ENCODE data around the gene SHISAL1.
A peak's percentile ranks its signal among the peaks of the same experiment; 100 is the strongest.

Gene SHISAL1

DNA sequence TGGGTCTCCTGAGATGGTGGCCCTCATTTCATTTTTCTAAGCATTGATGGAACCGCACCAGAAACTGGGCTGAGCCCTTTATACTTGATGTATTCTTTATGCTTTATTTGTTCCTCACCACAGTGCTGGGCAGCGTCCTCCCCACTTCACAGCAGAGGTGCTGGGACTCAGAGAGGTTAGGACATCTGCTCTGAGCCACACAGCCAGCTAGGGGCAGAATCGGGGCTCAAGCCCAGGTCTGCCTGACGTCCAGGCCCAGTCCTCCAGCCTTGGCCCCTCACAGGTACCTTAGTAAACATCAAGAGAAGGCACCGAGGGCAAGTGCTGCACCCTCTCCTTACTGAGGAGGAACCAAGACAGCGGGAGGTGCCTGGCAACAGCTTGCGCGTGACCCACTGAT, 20.2 kb upstream of the SHISAL1 start:
- Histone ChIP-seq H3K27me3 (ENCODE audit: control insufficient read depth, insufficient read depth, low read length) (no peaks in the 10 kb centered on the region), H3K79me2 (no peaks in the 10 kb centered on the region), H2AFZ (no peak overlapping the region)

GRCh38 chr22:44331881-44332714, 19.3 kb upstream of the SHISAL1 start:
- Histone ChIP-seq H3K4me2 (ENCODE audit: low read length) (peak overlapping the region; percentile 10), H3K27ac (no peak overlapping the region), H3K4me1 (no peaks in the 10 kb centered on the region), H3K79me2 (no peaks in the 10 kb centered on the region), H3K9ac (no peak overlapping the region), H3K9me3 (ENCODE audit: control insufficient read depth, low read length) (no peaks in the 10 kb centered on the region), H3K4me3 (ENCODE audit: low read depth, low read length) (no peak overlapping the region), H3K36me3 (ENCODE audit: control insufficient read depth, insufficient read depth, low read length) (no peaks in the 10 kb centered on the region), H2AFZ (no peak overlapping the region), H3K27me3 (ENCODE audit: control insufficient read depth, insufficient read depth, low read length) (no peaks in the 10 kb centered on the region)
- TF ChIP-seq, protein P1, sequence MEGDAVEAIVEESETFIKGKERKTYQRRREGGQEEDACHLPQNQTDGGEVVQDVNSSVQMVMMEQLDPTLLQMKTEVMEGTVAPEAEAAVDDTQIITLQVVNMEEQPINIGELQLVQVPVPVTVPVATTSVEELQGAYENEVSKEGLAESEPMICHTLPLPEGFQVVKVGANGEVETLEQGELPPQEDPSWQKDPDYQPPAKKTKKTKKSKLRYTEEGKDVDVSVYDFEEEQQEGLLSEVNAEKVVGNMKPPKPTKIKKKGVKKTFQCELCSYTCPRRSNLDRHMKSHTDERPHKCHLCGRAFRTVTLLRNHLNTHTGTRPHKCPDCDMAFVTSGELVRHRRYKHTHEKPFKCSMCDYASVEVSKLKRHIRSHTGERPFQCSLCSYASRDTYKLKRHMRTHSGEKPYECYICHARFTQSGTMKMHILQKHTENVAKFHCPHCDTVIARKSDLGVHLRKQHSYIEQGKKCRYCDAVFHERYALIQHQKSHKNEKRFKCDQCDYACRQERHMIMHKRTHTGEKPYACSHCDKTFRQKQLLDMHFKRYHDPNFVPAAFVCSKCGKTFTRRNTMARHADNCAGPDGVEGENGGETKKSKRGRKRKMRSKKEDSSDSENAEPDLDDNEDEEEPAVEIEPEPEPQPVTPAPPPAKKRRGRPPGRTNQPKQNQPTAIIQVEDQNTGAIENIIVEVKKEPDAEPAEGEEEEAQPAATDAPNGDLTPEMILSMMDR (IDR thresholded peaks at IDR 0.05) = no peak

More for the DNA sequence above, 20.2 kb upstream of the SHISAL1 start:
- Histone ChIP-seq H3K9ac (no peak overlapping the region), H3K4me2 (ENCODE audit: low read length) (no peak overlapping the region), H3K4me3 (ENCODE audit: low read depth, low read length) (no peak overlapping the region), H3K4me1 (no peaks in the 10 kb centered on the region), H3K27ac (no peak overlapping the region), H3K9me3 (ENCODE audit: control insufficient read depth, low read length) (no peaks in the 10 kb centered on the region), H3K36me3 (ENCODE audit: control insufficient read depth, insufficient read depth, low read length) (no peaks in the 10 kb centered on the region)
- TF ChIP-seq, protein P1 (IDR thresholded peaks at IDR 0.05) = no peak

- Histone ChIP-seq H3K4me2 (ENCODE audit: low read length) (peak overlapping the region; percentile 42), H3K9me3 (ENCODE audit: control insufficient read depth, low read length) (no peaks in the 10 kb centered on the region), H3K9ac (no peak overlapping the region), H2AFZ (no peak overlapping the region), H3K4me3 (ENCODE audit: low read depth, low read length) (no peak overlapping the region), H3K36me3 (ENCODE audit: control insufficient read depth, insufficient read depth, low read length) (no peaks in the 10 kb centered on the region), H3K4me1 (no peaks in the 10 kb centered on the region), H3K27ac (no peak overlapping the region), H3K27me3 (ENCODE audit: control insufficient read depth, insufficient read depth, low read length) (no peaks in the 10 kb centered on the region), H3K79me2 (no peaks in the 10 kb centered on the region)
- TF ChIP-seq, protein P1 (IDR thresholded peaks at IDR 0.05) = no peak
These were observed 18.3 kb upstream of the SHISAL1 start for GRCh38 chr22:44330744-44331660.

- H3K4me2 ChIP-seq (ENCODE audit: low read length) = no peak overlapping the region
- no peaks in the 10 kb centered on the region for H3K4me1 ChIP-seq
- H3K79me2 ChIP-seq = no peaks in the 10 kb centered on the region
- no peaks in the 10 kb centered on the region for H3K36me3 ChIP-seq (ENCODE audit: control insufficient read depth, insufficient read depth, low read length)
- H3K4me3 ChIP-seq (ENCODE audit: low read depth, low read length) = no peak overlapping the region
- H3K9ac ChIP-seq = no peak overlapping the region
- no peaks in the 10 kb centered on the region for H3K27me3 ChIP-seq (ENCODE audit: control insufficient read depth, insufficient read depth, low read length)
- H2AFZ ChIP-seq = no peak overlapping the region
- no peak overlapping the region for H3K27ac ChIP-seq
- no peaks in the 10 kb centered on the region for H3K9me3 ChIP-seq (ENCODE audit: control insufficient read depth, low read length)
- TF ChIP-seq, protein P1 (IDR thresholded peaks at IDR 0.05) = no peak
These were observed 17.5 kb upstream of the SHISAL1 start for GRCh38 chr22:44330188-44330743.
